GM12878 (cell line): ENCODE measurements around the gene CCDC12. TPM values are rescaled to one million over a fixed set of nuclear protein-coding genes. Genes with fewer than 3 reads are reported as not detected.

Source experiments
- ATAC-seq: fragments of 200-7000 bp; cut with Tn5 transposase; 3 replicates; pipeline ENCODE4 v1.9.1; 2020; ENCODE audit warnings: mild to moderate bottlenecking, moderate library complexity
- BruUV-seq: library from RNA; stranded (reverse); fragments of 400-500 nt; replicated peaks from 2 replicates; lab custom pipeline; 2021; lab: Mats Ljungman, UMichigan
- CTCF ChIA-PET: fragments of 300-600 bp; sonication (Branson Sonifier 250); formaldehyde crosslinking; extraction: SDS; loops from one replicate; lab custom pipeline; 2021; ENCODE audit warnings: inconsistent platforms; lab: Yijun Ruan, JAX
- POLR2A ChIA-PET: fragments of 350-600 bp; formaldehyde crosslinking; extraction: SDS; loops from one replicate; lab custom pipeline; 2021; ENCODE audit warnings: inconsistent platforms; lab: Charles Lee
- RAD21 ChIA-PET: fragments of 300-600 bp; sonication (Branson Sonifier 250); formaldehyde crosslinking; loops from one replicate; lab custom pipeline; 2023; ENCODE audit warnings: antibody characterized with exemption; ENCODE audit not compliant: unreplicated experiment; lab: Charles Lee
- SMC1A ChIA-PET: fragments of 300-600 bp; sonication (Branson Sonifier 250); formaldehyde crosslinking; loops from one replicate; lab custom pipeline; 2023; ENCODE audit not compliant: unreplicated experiment, uncharacterized antibody; lab: Charles Lee
- DNase-seq: peaks from one replicate; pipeline ENCODE4 v3.0.0-alpha.2; 2011; ENCODE audit warnings: low read depth, low spot score
- FAIRE-seq: peaks from 3 replicates; lab custom pipeline; 2011; peaks lifted over from hg19 to GRCh38; lab: Jason Lieb, UNC
- H2AFZ ChIP-seq: 2 replicates; pipeline ENCODE4 v1.6.0; 2011; ENCODE audit warnings: low read depth, low read length, control low read depth; ENCODE audit not compliant: control insufficient read depth
- H3K27ac ChIP-seq: 2 replicates; pipeline ENCODE4 v1.5.1; 2011; ENCODE audit warnings: control low read depth; ENCODE audit not compliant: control insufficient read depth, insufficient read depth
- H3K27me3 ChIP-seq, 2 experiments: replicated peaks in 1 of 2; 2 replicates each; pipeline versions ENCODE4 v1.6.0 to v1.6.1; 2011; ENCODE audit warnings: low read length in 1 of 2; ENCODE audit not compliant: control insufficient read depth in 2 of 2, insufficient read depth in 2 of 2
- H3K36me3 ChIP-seq, 2 experiments: 2 replicates each; pipeline ENCODE4 v1.5.1; 2011; ENCODE audit warnings: low read length in 1 of 2; ENCODE audit not compliant: control insufficient read depth in 2 of 2, insufficient read depth in 2 of 2
- H3K4me1 ChIP-seq: 2 replicates; pipeline ENCODE4 v1.6.1; 2011; ENCODE audit warnings: mild to moderate bottlenecking, low read length, moderate library complexity, mixed read lengths; ENCODE audit not compliant: control insufficient read depth, insufficient read depth
- H3K4me2 ChIP-seq: 2 replicates; pipeline ENCODE4 v1.6.0; 2011; ENCODE audit warnings: control low read depth; ENCODE audit not compliant: control insufficient read depth, insufficient read depth
- H3K4me3 ChIP-seq: fragments of 200-600 bp; sonication (generic); 2 replicates; pipeline ENCODE4 v1.5.1; 2016
- H3K79me2 ChIP-seq: 2 replicates; pipeline ENCODE4 v1.6.0; 2011; ENCODE audit warnings: low read length; ENCODE audit not compliant: control insufficient read depth, insufficient read depth
- H3K9ac ChIP-seq: 2 replicates; pipeline ENCODE4 v1.8.0; 2011; ENCODE audit warnings: low read length, control low read depth, mixed read lengths; ENCODE audit not compliant: control insufficient read depth, insufficient read depth
- H3K9me3 ChIP-seq: replicated peaks from 3 replicates; pipeline ENCODE4 v1.5.1; 2011; ENCODE audit warnings: mild to moderate bottlenecking, low read length; ENCODE audit not compliant: control insufficient read depth, insufficient read depth
- H4K20me1 ChIP-seq: 2 replicates; pipeline ENCODE4 v1.6.0; 2011; ENCODE audit not compliant: control insufficient read depth, insufficient read depth
- BCL11A ChIP-seq: IDR thresholded peaks from 2 replicates; pipeline ENCODE4 v1.6.1; 2011; ENCODE audit warnings: low read depth, low read length
- BRCA1 ChIP-seq: IDR thresholded peaks from 2 replicates; pipeline ENCODE4 v1.6.1; 2011; ENCODE audit warnings: low read depth, low read length, improper control_type of control experiment
- CBX5 ChIP-seq: sonication (generic); IDR thresholded peaks from 2 replicates; pipeline ENCODE4 v1.6.1; 2016; ENCODE audit warnings: low read depth, moderate library complexity, mild to moderate bottlenecking, inconsistent platforms
- CREB1 ChIP-seq: IDR thresholded peaks from 2 replicates; pipeline ENCODE4 v1.6.1; 2012; ENCODE audit warnings: low read depth, mild to moderate bottlenecking, inconsistent platforms
- NFYB ChIP-seq: IDR thresholded peaks from 2 replicates; pipeline ENCODE4 v1.6.1; 2011; ENCODE audit warnings: low read depth, mild to moderate bottlenecking, low read length, improper control_type of control experiment, moderate library complexity; ENCODE audit not compliant: insufficient read depth
- NRF1 ChIP-seq: conservative IDR thresholded peaks from 2 replicates; pipeline ENCODE4 v1.6.1; 2011; ENCODE audit warnings: mild to moderate bottlenecking, low read depth, low read length, improper control_type of control experiment
- SKIL ChIP-seq: fragments of 450-650 bp; IDR thresholded peaks from 2 replicates; pipeline ENCODE4 v1.6.1; 2017; ENCODE audit warnings: mild to moderate bottlenecking, low read depth, inconsistent platforms; ENCODE audit not compliant: poor library complexity, severe bottlenecking
- SUPT20H ChIP-seq: IDR thresholded peaks from 2 replicates; pipeline ENCODE4 v1.6.1; 2011; ENCODE audit warnings: low read depth, mild to moderate bottlenecking, low read length, moderate library complexity, borderline replicate concordance; ENCODE audit not compliant: control insufficient read depth
- SUZ12 ChIP-seq: fragments of 200-600 bp; sonication (generic); IDR thresholded peaks from one replicate; pipeline ENCODE4 v1.6.1; 2018; ENCODE audit warnings: antibody characterized with exemption, mild to moderate bottlenecking; ENCODE audit not compliant: unreplicated experiment
- TCF7 ChIP-seq: IDR thresholded peaks from 2 replicates; pipeline ENCODE4 v1.6.1; 2014; ENCODE audit warnings: antibody characterized with exemption, borderline replicate concordance
- WRNIP1 ChIP-seq: IDR thresholded peaks from 2 replicates; pipeline ENCODE4 v1.6.1; 2011; ENCODE audit warnings: low read depth, low read length, improper control_type of control experiment, borderline replicate concordance
- ZBED1 ChIP-seq: IDR thresholded peaks from 2 replicates; pipeline ENCODE4 v1.6.1; 2016; ENCODE audit warnings: borderline replicate concordance
- WGBS: methylation state at CpG from one replicate; pipeline ENCODE4 v1.1.6; 2016; ENCODE audit warnings: low lambda C conversion rate; ENCODE audit not compliant: insufficient replicate concordance, insufficient coverage; ENCODE audit errors: missing lambda C conversion rate; 5-methylcytosine and 5-hydroxymethylcytosine counted together
- in situ Hi-C: fragments of 300-500 bp; cut with MboI; formaldehyde crosslinking; loops from 9 replicates; pipeline ENCODE4 v1.14.3; 2018; ENCODE audit warnings: mixed read lengths
- intact Hi-C: fragments of 100-400 bp; cut with micrococcal nuclease; formaldehyde crosslinking; loops from one replicate; pipeline ENCODE4 v1.14.2; 2022; ENCODE audit not compliant: unreplicated experiment
- polyA plus RNA-seq, 11 experiments: library from polyadenylated mRNA; depleted of rRNA in 4 of 11; unstranded in 6 of 11; stranded (reverse) in 5 of 11; fragments of >200 nt; fragmentation: Nextera tagmentation in 4 of 11; fragmentation: Illumina TruSeq in 1 of 11; extraction: Ambion mirVana in 4 of 11; extraction: Trizol in 1 of 11; gene quantifications; 1 replicate in 1 of 11; 2 replicates in 10 of 11; pipeline versions ENCODE4 v1.2.1 to v1.2.3, GENCODE V29; 2011 to 2016; ENCODE audit warnings: inconsistent platforms in 2 of 11, missing spikeins in 2 of 11, low read depth in 1 of 11
- total RNA-seq, 4 experiments: library from RNA; depleted of rRNA in 3 of 4; stranded (reverse); fragments of >200 nt in 3 of 4; fragmentation: Illumina TruSeq in 1 of 4; extraction: Trizol in 1 of 4; gene quantifications; 2 replicates each; pipeline versions ENCODE4 v1.2.1 to v1.2.3, GENCODE V29; 2013 to 2021
- TF ChIP-seq, protein P1 (sequence below): fragments of 450-650 bp; IDR thresholded peaks from 2 replicates; pipeline ENCODE4 v1.6.1; 2018; ENCODE audit warnings: borderline replicate concordance, mild to moderate bottlenecking; ENCODE audit not compliant: partially characterized antibody
- TF ChIP-seq, protein P2 (sequence below): IDR thresholded peaks from 2 replicates; pipeline ENCODE4 v1.6.1; 2011; ENCODE audit warnings: low read depth, low read length, improper control_type of control experiment, borderline replicate concordance
- TF ChIP-seq, protein P3 (sequence below): fragments of 450-650 bp; IDR thresholded peaks from 2 replicates; pipeline ENCODE4 v1.6.1; 2016; ENCODE audit warnings: mild to moderate bottlenecking, moderate library complexity, borderline replicate concordance

The CCDC12 gene
- total and polyA plus RNA-seq, 10 of the 15 experiments (the other 5 are each of a cell fraction or from before 2014, with no cell fraction given): 9.2 to 91.4 (median 61.3) TPM

GRCh38 chr3:46884427-46884826 lies 92.1 kb downstream of the CCDC12 start:
- CTCF ChIA-PET: interaction anchor here (0.9 to 1.2 kb wide), 2 partner anchors 11 to 28 kb away, joined by 3 read pairs; no protein-coding TSS in a partner anchor
- Histone ChIP-seq H4K20me1 (no peaks in the 10 kb centered on the region), H3K27me3 (peaks cover 11 to 17% of the 10 kb centered on the region in 2 experiments), H3K4me1 (no peaks in the 10 kb centered on the region), H3K4me2 (no peak overlapping the region), H2AFZ (no peak overlapping the region), H3K79me2 (no peaks in the 10 kb centered on the region), H3K36me3 (no peaks in the 10 kb centered on the region), H3K9ac (no peak overlapping the region), H3K27ac (no peak overlapping the region), H3K4me3 (no peak overlapping the region), H3K9me3 (no peaks in the 10 kb centered on the region)
- RAD21 ChIA-PET: no interaction called here
- SMC1A ChIA-PET: interaction anchor here (1.4 kb wide), 1 partner anchor 11 kb away, joined by 3 read pairs; no protein-coding TSS in a partner anchor
- intact Hi-C loops (no loop called here), in situ Hi-C loops (no loop called here)
- 34% methylated on average over 5 of the region's 5 CpGs for WGBS
- FAIRE-seq (no peak), ATAC-seq (no peak), DNase-seq (no peak)
- POLR2A ChIA-PET: no interaction called here
- no TSS peak for BruUV-seq
- TF ChIP-seq BCL11A: no peak
- no peak for TF ChIP-seq ZBED1
- TF ChIP-seq NRF1: no peak
- no peak for TF ChIP-seq TCF7
- TF ChIP-seq CREB1: no peak
- no peak for TF ChIP-seq CBX5
- no peak for TF ChIP-seq SKIL
- TF ChIP-seq, protein P1, sequence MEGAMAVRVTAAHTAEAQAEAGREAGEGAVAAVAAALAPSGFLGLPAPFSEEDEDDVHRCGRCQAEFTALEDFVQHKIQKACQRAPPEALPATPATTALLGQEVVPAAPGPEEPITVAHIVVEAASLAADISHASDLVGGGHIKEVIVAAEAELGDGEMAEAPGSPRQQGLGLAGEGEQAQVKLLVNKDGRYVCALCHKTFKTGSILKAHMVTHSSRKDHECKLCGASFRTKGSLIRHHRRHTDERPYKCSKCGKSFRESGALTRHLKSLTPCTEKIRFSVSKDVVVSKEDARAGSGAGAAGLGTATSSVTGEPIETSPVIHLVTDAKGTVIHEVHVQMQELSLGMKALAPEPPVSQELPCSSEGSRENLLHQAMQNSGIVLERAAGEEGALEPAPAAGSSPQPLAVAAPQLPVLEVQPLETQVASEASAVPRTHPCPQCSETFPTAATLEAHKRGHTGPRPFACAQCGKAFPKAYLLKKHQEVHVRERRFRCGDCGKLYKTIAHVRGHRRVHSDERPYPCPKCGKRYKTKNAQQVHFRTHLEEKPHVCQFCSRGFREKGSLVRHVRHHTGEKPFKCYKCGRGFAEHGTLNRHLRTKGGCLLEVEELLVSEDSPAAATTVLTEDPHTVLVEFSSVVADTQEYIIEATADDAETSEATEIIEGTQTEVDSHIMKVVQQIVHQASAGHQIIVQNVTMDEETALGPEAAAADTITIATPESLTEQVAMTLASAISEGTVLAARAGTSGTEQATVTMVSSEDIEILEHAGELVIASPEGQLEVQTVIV: no peak
- TF ChIP-seq NFYB: no peak
- TF ChIP-seq WRNIP1: no peak
- TF ChIP-seq SUPT20H: no peak
- no peak for TF ChIP-seq BRCA1
- TF ChIP-seq, protein P2, sequence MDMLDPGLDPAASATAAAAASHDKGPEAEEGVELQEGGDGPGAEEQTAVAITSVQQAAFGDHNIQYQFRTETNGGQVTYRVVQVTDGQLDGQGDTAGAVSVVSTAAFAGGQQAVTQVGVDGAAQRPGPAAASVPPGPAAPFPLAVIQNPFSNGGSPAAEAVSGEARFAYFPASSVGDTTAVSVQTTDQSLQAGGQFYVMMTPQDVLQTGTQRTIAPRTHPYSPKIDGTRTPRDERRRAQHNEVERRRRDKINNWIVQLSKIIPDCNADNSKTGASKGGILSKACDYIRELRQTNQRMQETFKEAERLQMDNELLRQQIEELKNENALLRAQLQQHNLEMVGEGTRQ: no peak
- TF ChIP-seq, protein P3, sequence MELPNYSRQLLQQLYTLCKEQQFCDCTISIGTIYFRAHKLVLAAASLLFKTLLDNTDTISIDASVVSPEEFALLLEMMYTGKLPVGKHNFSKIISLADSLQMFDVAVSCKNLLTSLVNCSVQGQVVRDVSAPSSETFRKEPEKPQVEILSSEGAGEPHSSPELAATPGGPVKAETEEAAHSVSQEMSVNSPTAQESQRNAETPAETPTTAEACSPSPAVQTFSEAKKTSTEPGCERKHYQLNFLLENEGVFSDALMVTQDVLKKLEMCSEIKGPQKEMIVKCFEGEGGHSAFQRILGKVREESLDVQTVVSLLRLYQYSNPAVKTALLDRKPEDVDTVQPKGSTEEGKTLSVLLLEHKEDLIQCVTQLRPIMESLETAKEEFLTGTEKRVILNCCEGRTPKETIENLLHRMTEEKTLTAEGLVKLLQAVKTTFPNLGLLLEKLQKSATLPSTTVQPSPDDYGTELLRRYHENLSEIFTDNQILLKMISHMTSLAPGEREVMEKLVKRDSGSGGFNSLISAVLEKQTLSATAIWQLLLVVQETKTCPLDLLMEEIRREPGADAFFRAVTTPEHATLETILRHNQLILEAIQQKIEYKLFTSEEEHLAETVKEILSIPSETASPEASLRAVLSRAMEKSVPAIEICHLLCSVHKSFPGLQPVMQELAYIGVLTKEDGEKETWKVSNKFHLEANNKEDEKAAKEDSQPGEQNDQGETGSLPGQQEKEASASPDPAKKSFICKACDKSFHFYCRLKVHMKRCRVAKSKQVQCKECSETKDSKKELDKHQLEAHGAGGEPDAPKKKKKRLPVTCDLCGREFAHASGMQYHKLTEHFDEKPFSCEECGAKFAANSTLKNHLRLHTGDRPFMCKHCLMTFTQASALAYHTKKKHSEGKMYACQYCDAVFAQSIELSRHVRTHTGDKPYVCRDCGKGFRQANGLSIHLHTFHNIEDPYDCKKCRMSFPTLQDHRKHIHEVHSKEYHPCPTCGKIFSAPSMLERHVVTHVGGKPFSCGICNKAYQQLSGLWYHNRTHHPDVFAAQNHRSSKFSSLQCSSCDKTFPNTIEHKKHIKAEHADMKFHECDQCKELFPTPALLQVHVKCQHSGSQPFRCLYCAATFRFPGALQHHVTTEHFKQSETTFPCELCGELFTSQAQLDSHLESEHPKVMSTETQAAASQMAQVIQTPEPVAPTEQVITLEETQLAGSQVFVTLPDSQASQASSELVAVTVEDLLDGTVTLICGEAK: no peak
- TF ChIP-seq SUZ12: no peak
